Upper lobe of left lung (tissue), 6 donors: ENCODE measurements around the gene SEPTIN14. TPM values are rescaled to one million over a fixed set of nuclear protein-coding genes. Genes with fewer than 3 reads are reported as not detected.
"Not testable (repeated sequence)": the region's sequence is repeated elsewhere in the genome, so short reads cannot be mapped to it uniquely, and the experiment has no call there.

Source experiments
- ATAC-seq, 2 donors: fragments of 200-7000 bp; cut with Tn5 transposase; one replicate each; pipeline ENCODE4 v1.9.1; 2022; ENCODE audit warnings: mild to moderate bottlenecking in 2 of 2, moderate library complexity in 2 of 2; ENCODE audit not compliant: low FRiP score in 2 of 2
- DNase-seq, 2 donors: peaks; one replicate each; pipeline ENCODE4 v3.0.0-alpha.2; 2019 to 2020
- H3K27ac ChIP-seq, 4 donors: fragments of 200-600 bp; sonication (generic); one replicate each; pipeline ENCODE4 v1.5.1; 2016 to 2019
- H3K27me3 ChIP-seq, 4 donors: fragments of 200-600 bp; sonication (generic); one replicate each; pipeline ENCODE4 v1.5.1; 2017 to 2019
- H3K36me3 ChIP-seq, 4 donors: fragments of 200-600 bp; sonication (generic); one replicate each; pipeline ENCODE4 v1.5.1; 2016 to 2019
- H3K4me1 ChIP-seq, 4 donors: fragments of 200-600 bp; sonication (generic); one replicate each; pipeline ENCODE4 v1.5.1; 2018 to 2019
- H3K4me3 ChIP-seq, 4 donors: fragments of 200-600 bp; sonication (generic); one replicate each; pipeline ENCODE4 v1.5.1; 2017 to 2019; ENCODE audit warnings: mild to moderate bottlenecking in 2 of 4, moderate library complexity in 1 of 4
- H3K9me3 ChIP-seq, 4 donors: fragments of 200-600 bp; sonication (generic); one replicate each; pipeline ENCODE4 v1.5.1; 2018 to 2019
- EP300 ChIP-seq, 4 donors: sonication (generic); formaldehyde crosslinking; IDR thresholded peaks; one replicate each; pipeline ENCODE4 v1.5.1; 2017; ENCODE audit warnings: antibody characterized with exemption in 4 of 4, control low read depth in 2 of 4
- POLR2A ChIP-seq, 4 donors: fragments of 450-650 bp; IDR thresholded peaks; one replicate each; pipeline ENCODE4 v1.5.1; 2016 to 2017; ENCODE audit warnings: antibody characterized with exemption in 4 of 4, mild to moderate bottlenecking in 2 of 4
- POLR2AphosphoS5 ChIP-seq, 2 donors: sonication (generic); formaldehyde crosslinking; IDR thresholded peaks; one replicate each; pipeline ENCODE4 v1.5.1; 2017; ENCODE audit warnings: antibody characterized with exemption in 2 of 2
- WGBS, 2 donors: methylation state at CpG; one replicate each; pipeline ENCODE4 v1.1.5; 2017 to 2018; 5-methylcytosine and 5-hydroxymethylcytosine counted together
- total RNA-seq, 6 donors: library from RNA; depleted of rRNA in 4 of 6; stranded (reverse); fragments of >200 nt in 4 of 6; gene quantifications; one replicate each; pipeline versions ENCODE4 v1.1.0 to v1.2.1, GENCODE V29; 2016 to 2021
- TF ChIP-seq, protein P1 (sequence below), 6 experiments: fragments of 450-650 bp in 4 of 6; fragments of 200-600 bp in 2 of 6; sonication (generic) in 2 of 6; IDR thresholded peaks; one replicate each; pipeline ENCODE4 v1.5.1; 2016 to 2019; ENCODE audit warnings: antibody characterized with exemption in 6 of 6
- donor health status: DM: no; HTN: no; CAD: no; lungs with moderate emphysema.
- donor health status: DM: no; HTN: yes; CAD: no; lungs with severe emphysema.

Gene SEPTIN14
- total RNA-seq, 6 donors from 2014 or later: 0.06 TPM; not detected in 5

DNA sequence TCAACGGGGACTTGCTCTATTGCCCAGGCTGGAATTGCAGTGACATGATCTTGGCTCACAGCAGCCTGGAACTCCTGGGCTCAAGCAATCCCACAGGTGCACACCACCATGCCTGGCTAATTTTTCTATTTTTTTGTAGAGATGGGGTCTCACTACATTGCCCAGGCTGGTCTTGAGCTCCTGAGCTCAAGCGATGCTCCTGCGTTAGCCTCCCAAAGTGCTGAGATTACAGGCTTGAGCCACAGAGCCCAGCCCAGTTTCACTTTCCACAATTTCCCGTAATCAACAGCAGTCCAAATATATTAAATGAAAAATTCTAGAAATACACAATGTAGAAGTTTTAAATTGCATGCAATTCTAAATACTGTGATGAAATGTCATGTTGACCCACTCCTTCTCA, 24.0 kb downstream of the SEPTIN14 start:
- no peak for DNase-seq
- Histone ChIP-seq H3K27me3 (no peaks in the 10 kb centered on the region), H3K4me1 (no peaks in the 10 kb centered on the region), H3K4me3 (no peak overlapping the region), H3K27ac (no peak overlapping the region), H3K9me3 (no peaks in the 10 kb centered on the region), H3K36me3 (no peaks in the 10 kb centered on the region)
- WGBS, 2 donors: 78 to 94% methylated on average over 4 of the region's 4 CpGs
- ATAC-seq: no peak
- TF ChIP-seq, protein P1, sequence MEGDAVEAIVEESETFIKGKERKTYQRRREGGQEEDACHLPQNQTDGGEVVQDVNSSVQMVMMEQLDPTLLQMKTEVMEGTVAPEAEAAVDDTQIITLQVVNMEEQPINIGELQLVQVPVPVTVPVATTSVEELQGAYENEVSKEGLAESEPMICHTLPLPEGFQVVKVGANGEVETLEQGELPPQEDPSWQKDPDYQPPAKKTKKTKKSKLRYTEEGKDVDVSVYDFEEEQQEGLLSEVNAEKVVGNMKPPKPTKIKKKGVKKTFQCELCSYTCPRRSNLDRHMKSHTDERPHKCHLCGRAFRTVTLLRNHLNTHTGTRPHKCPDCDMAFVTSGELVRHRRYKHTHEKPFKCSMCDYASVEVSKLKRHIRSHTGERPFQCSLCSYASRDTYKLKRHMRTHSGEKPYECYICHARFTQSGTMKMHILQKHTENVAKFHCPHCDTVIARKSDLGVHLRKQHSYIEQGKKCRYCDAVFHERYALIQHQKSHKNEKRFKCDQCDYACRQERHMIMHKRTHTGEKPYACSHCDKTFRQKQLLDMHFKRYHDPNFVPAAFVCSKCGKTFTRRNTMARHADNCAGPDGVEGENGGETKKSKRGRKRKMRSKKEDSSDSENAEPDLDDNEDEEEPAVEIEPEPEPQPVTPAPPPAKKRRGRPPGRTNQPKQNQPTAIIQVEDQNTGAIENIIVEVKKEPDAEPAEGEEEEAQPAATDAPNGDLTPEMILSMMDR (IDR thresholded peaks at IDR 0.05): no peak
- no peak for TF ChIP-seq EP300 (IDR thresholded peaks at IDR 0.05)
- TF ChIP-seq POLR2A (IDR thresholded peaks at IDR 0.05): no peak
- no peak for TF ChIP-seq POLR2AphosphoS5 (IDR thresholded peaks at IDR 0.05)

DNA sequence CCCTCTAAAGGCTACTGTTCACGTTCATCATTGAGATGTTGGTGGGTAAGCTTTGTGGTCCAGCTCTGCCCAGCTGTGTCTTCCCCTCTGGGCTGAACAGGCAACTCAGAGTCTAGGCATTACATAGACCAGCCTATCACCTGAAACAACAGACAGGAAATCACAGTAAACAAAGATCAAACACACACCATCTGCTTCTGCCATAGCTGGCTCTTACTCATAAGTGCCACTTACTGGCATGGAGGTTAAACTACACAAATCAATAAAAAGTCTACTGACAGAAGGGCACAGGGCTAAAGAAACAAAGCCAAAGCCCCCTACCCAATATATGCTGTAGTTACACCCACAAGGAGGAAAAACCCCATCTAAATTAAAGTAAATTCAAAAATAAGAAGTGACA, 35.0 kb downstream of the SEPTIN14 start:
- H3K9me3 ChIP-seq: peaks cover 0 to 37% (median 19%) of the 10 kb centered on the region in 4 donors

DNA sequence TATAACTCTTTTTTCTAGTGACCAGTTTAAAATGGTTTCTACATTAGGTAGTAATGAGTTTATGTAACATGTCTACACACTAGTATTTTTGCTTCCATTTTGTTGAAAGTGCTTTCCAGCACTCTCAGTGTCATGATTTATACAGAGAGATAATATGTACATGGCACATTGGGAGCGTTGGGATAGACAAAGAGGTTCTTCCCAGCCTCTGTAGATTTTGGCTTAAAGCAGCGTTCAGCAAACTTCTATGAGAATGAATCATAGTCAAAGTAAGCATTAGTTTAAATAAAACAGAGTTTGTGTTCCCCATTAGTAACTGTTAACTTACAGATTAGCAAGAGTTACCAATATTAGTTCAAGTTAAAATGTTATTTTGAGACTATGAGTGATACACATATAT, 43.9 kb downstream of the SEPTIN14 start:
- TF ChIP-seq POLR2A (IDR thresholded peaks at IDR 0.05) (no peak), POLR2AphosphoS5 (IDR thresholded peaks at IDR 0.05) (no peak), EP300 (IDR thresholded peaks at IDR 0.05) (no peak)
- TF ChIP-seq, protein P1 (IDR thresholded peaks at IDR 0.05): no peak
- H3K36me3 ChIP-seq: no peaks in the 10 kb centered on the region
- no peak overlapping the region for H3K27ac ChIP-seq
- no peaks in the 10 kb centered on the region for H3K4me1 ChIP-seq
- H3K9me3 ChIP-seq: peaks cover 0 to 13% (median 3%) of the 10 kb centered on the region in 4 donors
- H3K27me3 ChIP-seq: no peaks in the 10 kb centered on the region
- ATAC-seq (no peak), DNase-seq (no peak)
- WGBS, 2 donors: 65 to 77% methylated on average over 2 of the region's 2 CpGs
- no peak overlapping the region for H3K4me3 ChIP-seq

More for the DNA sequence above, 35.0 kb downstream of the SEPTIN14 start:
- Histone ChIP-seq H3K27me3 (no peaks in the 10 kb centered on the region), H3K36me3 (no peaks in the 10 kb centered on the region), H3K4me1 (no peaks in the 10 kb centered on the region), H3K4me3 (no peak overlapping the region), H3K27ac (no peak overlapping the region)
- WGBS, 2 donors: 73 to 100% methylated on average over 1 of the region's 1 CpG
- ATAC-seq (no peak), DNase-seq (no peak)
- TF ChIP-seq, protein P1 (IDR thresholded peaks at IDR 0.05): no peak
- TF ChIP-seq EP300 (IDR thresholded peaks at IDR 0.05): no peak

DNA sequence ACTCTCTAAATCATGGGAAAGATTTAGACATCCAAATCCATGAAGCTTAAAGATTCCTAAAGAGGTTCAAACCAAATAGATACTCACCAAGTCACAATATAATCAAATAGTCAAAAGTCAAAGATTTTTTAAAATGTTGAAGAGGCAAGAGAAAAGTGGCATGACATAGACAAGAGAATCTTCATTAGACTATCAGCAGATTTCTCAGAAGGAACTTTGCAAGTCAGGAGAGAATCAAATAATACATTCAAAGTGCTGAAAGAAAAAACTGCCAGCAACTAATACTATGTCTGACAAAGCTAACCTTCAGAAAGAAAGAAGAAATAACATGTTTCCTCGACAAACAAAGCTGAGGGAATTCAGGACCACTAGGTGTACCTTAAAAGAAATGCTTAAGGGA, 65.3 kb downstream of the SEPTIN14 start:
- H3K9me3 ChIP-seq: peaks cover 4 to 25% (median 20%) of the 10 kb centered on the region in 4 donors
- not testable (repeated sequence) for H3K27ac ChIP-seq, H3K4me1 ChIP-seq, H3K36me3 ChIP-seq, H3K4me3 ChIP-seq, H3K27me3 ChIP-seq, ATAC-seq, DNase-seq
- 59 to 75% methylated on average over 1 of the region's 1 CpG for WGBS, 2 donors

DNA sequence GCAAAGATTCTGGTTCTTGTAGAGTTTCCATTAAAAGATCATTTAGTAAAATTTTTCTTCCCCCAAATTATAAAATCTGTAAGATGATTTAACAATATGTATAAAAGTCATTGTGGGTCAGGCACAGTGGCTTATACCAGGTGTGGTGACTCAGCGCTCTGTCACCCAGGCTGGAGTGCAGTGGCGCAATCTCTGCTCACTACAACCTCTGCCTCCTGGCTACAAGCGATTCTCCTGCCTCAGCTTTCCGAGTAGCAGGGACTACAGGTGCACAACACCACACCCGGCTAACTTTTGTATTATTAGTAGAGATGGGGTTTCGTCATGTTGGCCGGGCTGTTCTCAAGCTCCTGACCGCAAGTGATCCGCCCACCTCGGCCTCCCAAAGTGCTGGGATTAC, 68.0 kb downstream of the SEPTIN14 start:
- Histone ChIP-seq H3K27ac (no peak overlapping the region), H3K4me3 (no peak overlapping the region), H3K27me3 (no peaks in the 10 kb centered on the region), H3K9me3 (peaks cover 4 to 25% (median 20%) of the 10 kb centered on the region in 4 donors), H3K4me1 (no peaks in the 10 kb centered on the region), H3K36me3 (no peaks in the 10 kb centered on the region)
- DNase-seq (no peak), ATAC-seq (no peak)
- TF ChIP-seq, protein P1 (IDR thresholded peaks at IDR 0.05): no peak
- TF ChIP-seq EP300 (IDR thresholded peaks at IDR 0.05): no peak
- no peak for TF ChIP-seq POLR2A (IDR thresholded peaks at IDR 0.05)
- no peak for TF ChIP-seq POLR2AphosphoS5 (IDR thresholded peaks at IDR 0.05)
- WGBS, 2 donors: 82 to 89% methylated on average over 10 of the region's 10 CpGs
